Measurements from ENCODE around the gene ARMC7. TPM values are rescaled to one million over a fixed set of nuclear protein-coding genes. Genes with fewer than 3 reads are reported as not detected.

ARMC7 gene
- 7.2 and 12.4 TPM in 2 replicates for total RNA-seq

GRCh38 chr17:75109407-75110233 lies at the start of gene ARMC7:
Gene ARMC7 (plus strand): TSS chr17:75109969. CDS start chr17:75110289, 320 bp downstream.

GRCh38 chr17:75087558-75088453 lies 22.0 kb upstream of the ARMC7 start, which contains the start of gene SLC16A5:
Gene SLC16A5 (plus strand): TSS chr17:75087954. CDS start chr17:75093637, 5,683 bp downstream.

GRCh38 chr17:75131278-75132017 lies 21.7 kb downstream of the ARMC7 start, which contains the start of gene NT5C:
Gene NT5C (minus strand): TSS chr17:75131742. CDS start chr17:75131707, 35 bp downstream.

GRCh38 chr17:75154195-75155106 lies 44.7 kb downstream of the ARMC7 start, which contains the start of gene JPT1:
Gene JPT1 (minus strand): TSS chr17:75154512. CDS start chr17:75154397, 115 bp downstream.

Other genes starting within 250 kb of the ARMC7 start
- 18.9 and 28.9 TPM in 2 replicates for gene FDXR, start 237.0 kb upstream of the ARMC7 start, total RNA-seq
- not detected in 2 replicates for gene FADS6, start 216.3 kb upstream of the ARMC7 start, total RNA-seq
- not detected in 2 replicates for gene USH1G, start 186.7 kb upstream of the ARMC7 start, total RNA-seq
- gene OTOP2, start 185.7 kb upstream of the ARMC7 start, total RNA-seq = not detected in 2 replicates
- not detected in 2 replicates for gene OTOP3, start 174.1 kb upstream of the ARMC7 start, total RNA-seq
- gene HID1, start 137.2 kb upstream of the ARMC7 start, total RNA-seq = 2.0 and 12.5 TPM in 2 replicates
- 40.6 and 49.3 TPM in 2 replicates for gene CDR2L, start 122.3 kb upstream of the ARMC7 start, total RNA-seq
- gene MRPL58, start 97.3 kb upstream of the ARMC7 start, total RNA-seq = 43.9 and 84.7 TPM in 2 replicates
- 152 and 176 TPM in 2 replicates for gene ATP5PD, start 63.0 kb upstream of the ARMC7 start, total RNA-seq
- 14.3 and 24.0 TPM in 2 replicates for gene KCTD2, start 62.7 kb upstream of the ARMC7 start, total RNA-seq
- 11.6 and 55.9 TPM in 2 replicates for gene SLC16A5, start 22.0 kb upstream of the ARMC7 start, total RNA-seq
- 177 and 214 TPM in 2 replicates for gene NT5C, start 21.8 kb downstream of the ARMC7 start, total RNA-seq
- 257 and 620 TPM in 2 replicates for gene JPT1, start 44.5 kb downstream of the ARMC7 start, total RNA-seq
- 91.0 and 101 TPM in 2 replicates for gene SUMO2, start 73.0 kb downstream of the ARMC7 start, total RNA-seq
- gene NUP85, start 95.7 kb downstream of the ARMC7 start, total RNA-seq = 26.6 and 57.5 TPM in 2 replicates
- gene GGA3, start 151.6 kb downstream of the ARMC7 start, total RNA-seq = 16.9 and 17.9 TPM in 2 replicates
- 40.4 and 69.1 TPM in 2 replicates for gene MRPS7, start 151.9 kb downstream of the ARMC7 start, total RNA-seq
- 19.2 and 27.3 TPM in 2 replicates for gene MIF4GD, start 161.3 kb downstream of the ARMC7 start, total RNA-seq
- gene SLC25A19, start 179.5 kb downstream of the ARMC7 start, total RNA-seq = 4.3 and 17.3 TPM in 2 replicates

Measured in mesangial cell (primary cell).